ENCODE results near the gene FAM216B.
"Not testable (repeated sequence)": the region's sequence is repeated elsewhere in the genome, so short reads cannot be mapped to it uniquely, and the experiment has no call there.

Gene FAM216B

GRCh38 chr13:42788601-42789000 is 7.2 kb downstream of the FAM216B start:
- no peak for DNase-seq

GRCh38 chr13:42792154-42792553 is 10.8 kb downstream of the FAM216B start:
- DNase-seq: no peak

DNA sequence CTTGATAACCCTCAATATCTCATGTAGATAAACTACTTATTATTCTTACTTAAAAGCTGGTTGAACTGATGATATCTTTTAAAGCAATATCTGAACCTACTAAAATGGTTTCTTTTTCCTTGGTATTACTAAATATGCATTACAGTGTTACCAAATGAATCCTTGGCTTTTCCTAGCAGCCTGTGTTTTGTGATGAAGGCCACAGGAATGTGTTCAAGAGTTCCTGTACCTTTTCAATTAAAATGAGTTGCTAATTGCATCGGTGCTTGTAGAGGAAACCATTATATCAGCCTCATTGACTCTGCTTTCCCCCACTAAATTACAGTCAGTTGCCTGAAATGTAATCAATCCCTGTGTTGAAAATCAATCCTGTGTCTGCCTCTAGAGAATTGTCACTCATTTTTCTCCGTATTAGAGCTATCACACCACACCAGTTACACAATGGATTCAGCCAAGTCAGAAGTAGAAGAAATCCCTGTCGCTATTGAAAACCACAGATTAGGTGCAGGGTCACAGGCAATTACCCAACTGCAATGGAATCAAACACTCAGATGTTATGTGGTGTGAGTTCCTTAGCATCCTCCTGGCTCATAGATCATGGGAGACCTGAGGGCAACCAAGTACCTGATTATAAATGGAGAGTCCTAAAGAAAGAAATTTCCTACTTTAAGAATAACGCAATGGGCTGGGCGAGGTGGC is 13.3 kb downstream of the FAM216B start:
- DNase-seq: no peak

DNA sequence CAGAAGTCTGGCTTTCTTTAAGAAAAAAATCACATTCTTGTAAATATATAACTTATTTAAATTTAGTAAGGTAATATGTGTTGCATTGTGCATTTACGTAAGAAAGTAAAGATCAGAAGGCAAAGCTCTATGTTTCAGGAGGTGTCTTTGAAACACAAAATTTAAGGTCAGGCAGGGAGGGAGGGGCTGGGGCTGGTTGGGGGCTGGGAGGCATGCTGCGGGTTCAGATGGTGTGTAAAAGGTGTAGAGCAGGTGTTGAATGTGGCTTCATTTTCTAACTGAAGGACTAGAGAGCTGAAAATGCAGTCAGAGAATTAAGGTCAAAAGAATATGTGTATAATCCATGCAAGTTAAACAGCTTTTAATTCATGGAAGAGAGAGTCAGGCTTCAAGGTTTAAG is 14.3 kb downstream of the FAM216B start:
- DNase-seq: no peak

DNA sequence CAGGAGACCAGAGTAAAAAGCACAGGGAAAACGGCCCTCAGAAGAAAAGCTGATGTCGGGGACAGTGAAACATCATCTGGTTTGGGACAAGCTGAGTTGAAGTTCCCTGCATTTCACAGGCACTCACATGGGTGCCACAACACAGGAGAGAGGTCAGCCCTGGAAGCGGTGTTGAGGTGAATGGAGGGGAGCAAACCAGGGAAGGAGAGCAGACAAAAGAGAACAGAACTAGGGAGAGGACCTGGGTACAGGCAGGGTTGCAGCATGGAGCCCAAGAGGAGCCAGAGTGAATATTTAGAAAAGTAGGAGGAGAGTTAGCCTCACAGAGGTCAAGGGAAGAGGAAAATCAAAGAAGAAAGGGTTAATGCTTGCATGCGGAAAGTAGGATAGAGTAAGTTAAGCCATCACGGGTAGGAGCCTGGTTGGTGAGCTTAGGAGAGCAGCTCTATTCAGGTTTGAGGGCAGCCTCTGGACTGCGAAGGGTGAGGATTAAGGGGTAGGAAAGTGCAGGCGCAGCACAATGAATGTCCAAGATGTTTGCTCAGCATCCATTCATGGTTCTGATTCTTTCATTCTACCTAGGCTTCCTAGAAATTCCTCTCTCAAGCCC is 15.5 kb downstream of the FAM216B start:
- no peak for DNase-seq

DNA sequence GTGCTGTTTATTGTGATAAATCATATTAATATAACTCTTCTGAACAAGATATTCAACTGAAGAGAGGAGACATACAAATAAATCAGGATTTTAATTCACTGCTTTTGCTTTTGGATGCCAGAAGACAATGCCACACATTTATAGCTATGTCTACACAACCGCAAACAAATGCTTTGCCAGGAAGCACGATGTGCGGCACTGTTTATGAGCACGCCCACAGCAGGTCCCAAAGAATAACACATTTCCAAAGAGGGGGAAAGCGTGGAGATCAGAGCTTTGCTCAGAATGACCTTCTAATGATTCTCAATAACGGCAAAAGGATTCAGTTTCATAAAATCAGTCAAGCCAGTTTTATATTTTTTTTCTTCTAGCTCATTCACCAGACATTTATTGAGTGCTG is 16.7 kb downstream of the FAM216B start:
- no peak for DNase-seq

DNA sequence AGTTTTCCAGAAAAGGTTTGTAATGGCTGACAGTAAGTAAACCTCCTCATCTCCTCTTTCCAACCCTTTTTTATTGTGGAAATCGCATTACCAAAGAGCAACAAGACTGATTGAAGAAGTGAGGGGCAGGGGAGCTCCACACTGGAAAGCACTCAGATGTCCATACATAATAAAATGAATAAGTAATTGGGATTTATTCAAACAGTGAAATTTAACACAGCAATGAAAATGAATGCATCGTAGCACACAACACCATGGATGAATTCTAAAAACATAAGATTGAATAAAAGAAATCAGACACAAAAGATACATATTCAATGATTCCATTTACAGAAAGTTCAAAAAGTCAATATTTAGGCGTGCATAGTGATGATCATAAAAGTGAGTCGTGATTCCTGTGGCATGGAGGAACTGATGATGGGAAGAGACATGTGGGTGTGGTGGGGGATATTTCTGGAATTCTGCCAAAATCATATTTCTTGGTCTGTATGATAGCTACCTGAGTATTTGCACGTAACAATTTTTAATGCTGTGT is 18.8 kb downstream of the FAM216B start:
- DNase-seq: no peak

DNA sequence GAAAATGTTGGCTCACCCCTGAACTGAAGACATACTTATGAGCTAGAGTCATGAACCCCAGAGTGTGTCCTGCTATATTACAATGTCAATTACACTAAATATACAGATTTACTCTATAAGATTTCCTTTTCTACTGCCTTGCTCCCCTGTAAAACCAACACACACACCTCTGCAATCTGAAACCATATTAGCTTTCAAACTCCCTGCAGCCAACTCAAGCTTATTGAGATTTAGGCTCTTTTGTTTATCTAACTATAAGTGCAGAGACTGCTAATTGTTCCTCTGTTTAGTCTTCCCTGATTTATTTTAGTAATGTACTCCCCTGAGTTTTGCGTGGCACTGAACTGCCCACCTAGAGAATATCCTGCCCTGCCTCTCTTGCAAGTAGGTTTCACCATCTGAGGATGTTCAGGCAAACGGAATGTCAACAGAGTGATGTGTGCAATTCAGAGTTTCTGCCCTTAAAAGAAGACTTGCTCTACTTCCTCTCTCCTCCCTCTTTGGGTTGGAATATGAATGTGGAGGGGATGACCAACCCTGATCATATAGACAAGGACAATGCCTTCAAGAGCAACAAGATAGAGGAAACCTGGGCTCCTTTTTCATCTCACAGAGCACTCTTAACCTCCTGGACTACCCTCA is 22.3 kb downstream of the FAM216B start:
- DNase-seq: no peak

DNA sequence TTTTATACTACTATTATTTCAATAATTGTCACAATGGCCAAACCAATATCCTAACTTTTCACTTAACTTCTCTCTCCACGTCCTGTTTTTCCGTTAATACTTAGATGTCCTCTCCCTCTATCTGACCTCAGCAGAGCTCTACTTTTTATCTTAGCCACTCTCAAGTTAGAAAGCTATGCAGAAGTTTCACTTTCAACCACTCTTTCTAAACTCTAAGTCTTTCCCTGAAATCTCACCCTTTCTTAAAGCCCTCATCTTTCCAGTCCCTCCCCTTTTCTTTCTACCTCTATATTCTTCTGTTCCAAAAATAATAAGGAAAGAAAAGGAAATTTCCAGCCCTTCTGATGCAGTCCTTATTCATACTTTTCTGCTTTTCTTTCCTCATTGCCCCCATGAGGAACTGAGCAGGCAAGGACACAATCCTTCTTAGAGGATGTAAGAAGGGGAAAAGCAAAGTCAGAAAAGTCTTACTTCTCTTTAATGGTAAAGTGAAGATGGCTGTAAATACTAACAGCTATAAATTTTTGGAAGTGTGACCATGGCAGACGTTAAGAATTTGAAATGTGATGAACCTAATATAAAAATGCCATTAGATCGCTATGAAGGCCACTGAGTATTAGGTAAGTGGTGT is 23.0 kb downstream of the FAM216B start:
- DNase-seq: no peak

- DNase-seq: no peak
Observed at GRCh38 chr13:42807241-42807640, 25.9 kb downstream of the FAM216B start.

- no peak for DNase-seq
Observed at GRCh38 chr13:42807866-42808265, 26.5 kb downstream of the FAM216B start.

GRCh38 chr13:42808341-42808940 is 27.1 kb downstream of the FAM216B start:
- DNase-seq: no peak

DNA sequence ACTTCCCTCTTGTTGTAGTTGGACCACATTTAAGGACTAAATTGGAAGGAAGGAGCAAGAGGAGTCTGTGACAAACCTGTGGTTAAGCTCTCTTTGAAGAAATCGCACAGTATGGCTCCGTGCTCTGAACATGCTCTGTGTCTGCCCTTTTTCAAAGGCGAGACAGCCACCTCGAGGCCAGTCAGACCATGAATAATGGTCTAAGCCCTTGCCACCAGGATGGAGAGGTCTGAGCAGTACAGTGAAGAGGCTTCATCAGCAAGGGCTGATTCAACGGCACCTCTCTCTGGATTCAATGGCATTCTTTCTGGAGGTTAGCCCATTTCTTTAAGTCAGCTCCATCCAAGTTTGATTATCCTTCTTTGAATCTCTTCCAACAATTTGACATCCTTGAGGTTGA is 30.9 kb downstream of the FAM216B start:
- DNase-seq: no peak

DNA sequence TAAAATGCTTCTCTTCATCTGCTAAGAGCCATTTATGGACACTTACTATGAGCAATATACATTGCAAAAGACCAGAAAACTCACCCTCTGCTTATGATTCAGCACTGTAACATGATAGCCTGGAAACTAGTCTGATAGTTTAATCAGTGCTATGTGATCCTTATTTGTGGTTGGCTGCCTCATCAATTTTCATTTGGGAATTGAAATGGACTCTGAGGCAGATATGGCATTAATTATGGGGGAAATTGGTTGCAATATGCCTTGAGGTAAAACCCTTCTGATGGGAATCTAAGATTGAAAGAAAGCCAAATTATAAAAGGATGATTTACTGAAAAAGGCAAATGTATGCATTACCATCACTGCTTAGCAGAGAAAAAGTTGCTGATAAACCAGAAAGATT is 33.5 kb downstream of the FAM216B start:
- no peak for DNase-seq

GRCh38 chr13:42815681-42816080 is 34.3 kb downstream of the FAM216B start:
- no peak for DNase-seq

GRCh38 chr13:42816538-42816937 is 35.2 kb downstream of the FAM216B start:
- no peak for DNase-seq

GRCh38 chr13:42819687-42820086 is 38.3 kb downstream of the FAM216B start:
- not testable (repeated sequence) for DNase-seq

- no peak for DNase-seq
Observed at GRCh38 chr13:42820451-42820850, 39.1 kb downstream of the FAM216B start.

DNA sequence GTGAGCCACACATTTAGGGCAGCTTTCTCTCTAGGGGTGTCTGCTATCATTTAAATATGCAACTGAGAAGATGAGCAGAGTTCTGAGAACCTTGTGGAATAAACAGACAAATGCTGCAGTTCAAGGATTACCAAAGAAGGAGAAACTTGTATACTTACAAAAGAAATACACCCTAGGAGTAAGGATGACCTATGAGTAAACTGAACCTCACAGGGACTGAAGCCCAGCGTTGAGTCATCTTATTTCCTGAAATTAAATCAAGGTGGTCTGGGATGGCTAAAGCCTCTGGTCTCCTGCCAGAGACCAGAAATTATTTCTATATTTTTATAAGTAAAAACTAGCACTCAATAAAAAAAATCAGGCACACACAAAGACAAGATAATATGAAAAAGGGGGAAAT is 40.1 kb downstream of the FAM216B start:
- no peak for DNase-seq

GRCh38 chr13:42832341-42833096 is 51.1 kb downstream of the FAM216B start:
- DNase-seq: no peak

GRCh38 chr13:42834946-42835345 is 53.6 kb downstream of the FAM216B start:
- no peak for DNase-seq

GRCh38 chr13:42836930-42837690 is 55.7 kb downstream of the FAM216B start:
- DNase-seq: no peak
